Measurements from ENCODE around the gene CDC27. TPM values are rescaled to one million over a fixed set of nuclear protein-coding genes. Genes with fewer than 3 reads are reported as not detected.

CDC27 gene
- total RNA-seq, 1 experiment from 2014 or later, result 191 TPM

DNA sequence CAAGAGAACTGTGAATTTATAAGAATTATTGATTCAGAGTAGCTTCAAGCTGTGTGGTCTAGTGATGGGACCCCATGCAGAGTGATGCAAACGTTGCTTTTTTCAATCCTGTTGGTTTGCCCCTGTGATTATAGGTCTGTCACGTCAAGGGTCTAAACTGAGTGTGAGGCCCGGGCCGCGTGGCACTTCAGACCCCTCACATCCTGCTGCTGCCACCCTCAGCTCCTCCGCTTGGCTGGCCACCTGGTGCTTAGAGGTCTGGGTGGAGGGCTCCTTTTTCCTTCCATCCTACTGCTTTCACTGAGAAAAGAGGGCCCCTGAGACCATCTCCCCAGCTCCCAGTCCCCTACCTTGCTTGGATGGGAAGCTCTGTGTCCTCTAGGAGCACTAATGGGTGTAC is 32.1 kb upstream of the CDC27 start (continued):
- TF ChIP-seq, protein P1, sequence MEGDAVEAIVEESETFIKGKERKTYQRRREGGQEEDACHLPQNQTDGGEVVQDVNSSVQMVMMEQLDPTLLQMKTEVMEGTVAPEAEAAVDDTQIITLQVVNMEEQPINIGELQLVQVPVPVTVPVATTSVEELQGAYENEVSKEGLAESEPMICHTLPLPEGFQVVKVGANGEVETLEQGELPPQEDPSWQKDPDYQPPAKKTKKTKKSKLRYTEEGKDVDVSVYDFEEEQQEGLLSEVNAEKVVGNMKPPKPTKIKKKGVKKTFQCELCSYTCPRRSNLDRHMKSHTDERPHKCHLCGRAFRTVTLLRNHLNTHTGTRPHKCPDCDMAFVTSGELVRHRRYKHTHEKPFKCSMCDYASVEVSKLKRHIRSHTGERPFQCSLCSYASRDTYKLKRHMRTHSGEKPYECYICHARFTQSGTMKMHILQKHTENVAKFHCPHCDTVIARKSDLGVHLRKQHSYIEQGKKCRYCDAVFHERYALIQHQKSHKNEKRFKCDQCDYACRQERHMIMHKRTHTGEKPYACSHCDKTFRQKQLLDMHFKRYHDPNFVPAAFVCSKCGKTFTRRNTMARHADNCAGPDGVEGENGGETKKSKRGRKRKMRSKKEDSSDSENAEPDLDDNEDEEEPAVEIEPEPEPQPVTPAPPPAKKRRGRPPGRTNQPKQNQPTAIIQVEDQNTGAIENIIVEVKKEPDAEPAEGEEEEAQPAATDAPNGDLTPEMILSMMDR (IDR thresholded peaks at IDR 0.05 in 2 of 3, conservative IDR thresholded peaks at IDR 0.05 in 1 of 3; ENCODE audit: borderline replicate concordance in 1 of 3, insufficient read depth in 1 of 3, low read depth in 2 of 3, low read length in 2 of 3), result no peak
- TF ChIP-seq EZH2 (IDR thresholded peaks at IDR 0.05) (no peak), EZH2phosphoT487 (IDR thresholded peaks at IDR 0.05; ENCODE audit: borderline replicate concordance) (no peak), YY1 (IDR thresholded peaks at IDR 0.05; ENCODE audit: extremely low read depth, insufficient replicate concordance, low read depth, low read length) (no peak)
- TF ChIP-seq, protein P2, sequence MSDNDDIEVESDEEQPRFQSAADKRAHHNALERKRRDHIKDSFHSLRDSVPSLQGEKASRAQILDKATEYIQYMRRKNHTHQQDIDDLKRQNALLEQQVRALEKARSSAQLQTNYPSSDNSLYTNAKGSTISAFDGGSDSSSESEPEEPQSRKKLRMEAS (IDR thresholded peaks at IDR 0.05), result no peak

DNA sequence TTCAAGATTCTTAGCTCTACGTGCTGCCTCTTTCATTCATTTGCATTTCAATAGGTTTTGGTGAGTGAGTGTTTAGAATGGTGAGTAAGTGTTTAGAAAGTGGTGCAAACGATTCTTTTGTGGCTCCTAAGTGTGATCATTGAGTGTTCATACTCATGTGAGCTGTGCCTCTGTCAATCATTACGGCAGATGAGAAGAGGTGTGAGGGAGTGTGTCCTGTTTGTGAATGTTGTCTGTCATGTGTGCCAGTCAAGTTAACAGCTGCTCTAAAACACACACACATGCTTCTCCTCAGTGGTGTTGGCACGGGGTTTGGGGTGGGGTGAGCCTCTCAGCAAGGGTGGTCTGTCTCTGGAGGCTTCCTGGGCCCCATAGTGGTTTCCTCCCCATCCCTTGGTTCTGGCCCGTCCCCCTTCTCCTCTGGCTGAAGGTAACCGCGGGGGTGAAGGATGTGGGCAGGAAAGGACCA is 31.5 kb upstream of the CDC27 start:
- Histone ChIP-seq H3K27me3 (ENCODE audit: insufficient read depth, low read length) (no peaks in the 10 kb centered on the region), H2AFZ (ENCODE audit: low read depth, low read length, poor library complexity, severe bottlenecking) (no peak overlapping the region), H3K79me2 (ENCODE audit: insufficient read depth, low read length) (no peaks in the 10 kb centered on the region), H3K9me2 (ENCODE audit: insufficient read depth) (no peaks in the 10 kb centered on the region), H3K9me3 (ENCODE audit: control insufficient read depth in 1 of 2, insufficient read depth in 1 of 2, low read depth in 1 of 2, low read length in 2 of 2) (no peaks in the 10 kb centered on the region; a peak in 1 of 4 replicates), H3K4me1 (ENCODE audit: control insufficient read depth in 1 of 2, insufficient read depth in 2 of 2, low read length in 2 of 2) (peaks cover 6 to 8% of the 10 kb centered on the region in 2 experiments), H3K4me2 (ENCODE audit: low read length) (no peak overlapping the region), H3K4me3 (replicated peaks in 1 of 2; ENCODE audit: low read depth in 1 of 2, low read length in 2 of 2) (no peak overlapping the region), H4K20me1 (ENCODE audit: insufficient read depth) (no peaks in the 10 kb centered on the region), H3K9ac (ENCODE audit: low read length) (no peak overlapping the region), H3K36me3 (ENCODE audit: control insufficient read depth in 1 of 2, insufficient read depth in 2 of 2, low read length in 2 of 2) (no peaks in the 10 kb centered on the region), H3K27ac (ENCODE audit: low read depth, low read length) (no peak overlapping the region)
- ChIA-PET POLR2A (no interaction called here), RAD21 (ENCODE audit: low non-redundant PET in 1 of 2, low total read pairs in 2 of 2, uncharacterized antibody in 2 of 2, unreplicated experiment in 2 of 2) (no interaction called here), CTCF (interaction anchor here (0.8 kb wide), 1 partner anchor 9 kb away, joined by 3 read pairs; no protein-coding TSS in a partner anchor)
- DNase-seq (ENCODE audit: low read depth, low spot score), result no peak
- BruUV-seq (replicated peaks), result no TSS peak
- intact Hi-C loops (cut with micrococcal nuclease), result no loop called here
- TF ChIP-seq, protein P1 (IDR thresholded peaks at IDR 0.05 in 2 of 3, conservative IDR thresholded peaks at IDR 0.05 in 1 of 3; ENCODE audit: borderline replicate concordance in 1 of 3, insufficient read depth in 1 of 3, low read depth in 2 of 3, low read length in 2 of 3), result no peak
- no peak for ATAC-seq

Data from HCT116 (cell line).